CD4-positive, alpha-beta memory T cell (primary cell): Measurements from ENCODE around the gene HMG20B. TPM values are rescaled to one million over a fixed set of nuclear protein-coding genes. Genes with fewer than 3 reads are reported as not detected.

Experiments
- CTCF ChIA-PET: fragments of 350-600 bp; sonication (Branson Sonifier 250); formaldehyde crosslinking; loops from one replicate; lab custom pipeline; 2021; ENCODE audit warnings: inconsistent platforms; ENCODE audit not compliant: partially characterized antibody; lab: Charles Lee
- POLR2A ChIA-PET: fragments of 350-600 bp; sonication (Branson Sonifier 250); formaldehyde crosslinking; loops from one replicate; lab custom pipeline; 2021; ENCODE audit not compliant: partially characterized antibody; lab: Charles Lee
- DNase-seq, 5 donors: peaks; one replicate each; pipeline versions ENCODE4 v3.0.0 to v3.0.0-alpha.2; 2020 to 2022; ENCODE audit warnings: mixed read lengths in 1 of 5
- H3K27ac ChIP-seq: one replicate; pipeline ENCODE4 v1.7.0; 2013; ENCODE audit warnings: low read depth, low read length
- H3K27me3 ChIP-seq: 2 replicates; pipeline ENCODE4 v1.7.0; 2013; ENCODE audit warnings: mild to moderate bottlenecking, low read length, moderate library complexity; ENCODE audit not compliant: insufficient read depth
- H3K36me3 ChIP-seq: 2 replicates; pipeline ENCODE4 v1.7.0; 2013; ENCODE audit warnings: mild to moderate bottlenecking, low read length, moderate library complexity; ENCODE audit not compliant: insufficient read depth
- H3K4me1 ChIP-seq: 2 replicates; pipeline ENCODE4 v1.7.0; 2013; ENCODE audit warnings: mild to moderate bottlenecking, low read length, moderate library complexity; ENCODE audit not compliant: insufficient read depth
- H3K4me3 ChIP-seq, 2 donors: one replicate each; pipeline ENCODE4 v1.7.0; 2013; ENCODE audit warnings: low read length in 2 of 2, mild to moderate bottlenecking in 1 of 2
- H3K9me3 ChIP-seq, 2 donors: one replicate each; pipeline ENCODE4 v1.7.0; 2013; ENCODE audit warnings: low read length in 2 of 2, control low read depth in 1 of 2; ENCODE audit not compliant: control insufficient read depth in 1 of 2
- H3K27ac Mint-ChIP-seq, 7 donors: one replicate each; pipeline ENCODE4 v1.8.0; 2020 to 2021; ENCODE audit warnings: mixed read lengths in 7 of 7, mild to moderate bottlenecking in 6 of 7, inconsistent platforms in 3 of 7, moderate library complexity in 3 of 7
- H3K27me3 Mint-ChIP-seq, 2 donors: one replicate each; pipeline ENCODE4 v1.8.0; 2020 to 2021; ENCODE audit warnings: mixed read lengths in 2 of 2
- H3K36me3 Mint-ChIP-seq, 2 donors: one replicate each; pipeline ENCODE4 v1.8.0; 2020 to 2021; ENCODE audit warnings: mixed read lengths in 2 of 2, inconsistent platforms in 1 of 2, mild to moderate bottlenecking in 1 of 2
- H3K4me1 Mint-ChIP-seq, 4 donors: one replicate each; pipeline ENCODE4 v1.8.0; 2020 to 2021; ENCODE audit warnings: mixed read lengths in 4 of 4, mild to moderate bottlenecking in 1 of 4
- H3K4me3 Mint-ChIP-seq, 8 donors: one replicate each; pipeline ENCODE4 v1.8.0; 2020 to 2021; ENCODE audit warnings: mixed read lengths in 8 of 8, mild to moderate bottlenecking in 7 of 8, moderate library complexity in 6 of 8, inconsistent platforms in 3 of 8
- H3K9me3 Mint-ChIP-seq, 8 donors: one replicate each; pipeline ENCODE4 v1.8.0; 2020 to 2021; ENCODE audit warnings: mixed read lengths in 8 of 8, mild to moderate bottlenecking in 5 of 8, inconsistent platforms in 3 of 8, moderate library complexity in 1 of 8
- intact Hi-C: fragments of 100-400 bp; cut with micrococcal nuclease; formaldehyde crosslinking; loops from one replicate; pipeline ENCODE4 v1.15.1; 2023
- polyA plus RNA-seq, 2 donors: library from polyadenylated mRNA; unstranded; fragments of 300-500 nt; fragmentation: Illumina TruSeq; gene quantifications; one replicate each; pipeline ENCODE4 v1.2.3, GENCODE V29; 2021
- total RNA-seq, 2 experiments: library from RNA; stranded (reverse); gene quantifications; one replicate each; pipeline ENCODE4 v1.2.3, GENCODE V29; 2021

HMG20B gene
- total and polyA plus RNA-seq, 4 experiments from 2014 or later: 42.4 to 51.6 (median 45.6) TPM

DNA sequence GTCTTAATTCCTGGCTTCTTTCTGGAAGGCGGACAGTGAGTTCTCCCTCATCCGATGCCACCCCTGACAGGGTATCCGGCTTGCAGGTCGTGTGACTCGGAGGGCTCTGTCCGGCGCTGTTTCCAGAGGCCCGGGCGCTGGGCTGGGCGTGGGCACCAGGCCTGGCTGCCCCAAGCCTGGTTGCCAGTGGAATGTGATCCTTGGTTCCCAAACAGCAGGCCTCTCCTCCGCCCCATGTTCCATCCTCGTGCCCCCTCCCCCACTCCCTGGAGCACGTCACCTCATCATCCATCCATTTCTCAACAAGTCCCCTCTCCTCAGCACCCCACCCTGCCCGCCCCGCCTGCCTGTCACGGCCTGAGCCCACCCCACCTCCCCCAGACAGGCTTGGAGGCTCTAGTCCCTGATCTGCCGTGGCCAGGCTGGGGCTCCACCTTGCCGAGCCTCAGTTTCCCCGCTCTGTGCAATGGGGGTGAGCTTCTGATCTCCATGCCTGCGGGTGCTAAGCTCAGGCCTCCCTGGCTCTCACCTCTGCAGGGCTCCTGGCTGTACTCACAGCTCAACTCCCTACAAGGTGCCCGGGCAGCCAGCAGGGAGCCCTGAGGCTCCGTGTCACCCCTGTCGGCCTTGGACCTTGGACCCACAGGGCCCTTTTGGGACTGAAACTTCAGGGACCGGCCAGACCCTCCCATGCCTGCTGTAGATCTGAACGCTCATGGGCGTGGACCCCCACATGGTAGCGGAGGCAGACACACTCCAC is 31.7 kb downstream of the HMG20B start:
- H3K4me1 Mint-ChIP-seq: peaks cover 0 to 11% (median 4%) of the 10 kb centered on the region in 4 donors
- no peaks in the 10 kb centered on the region for H3K27me3 ChIP-seq
- no peak for DNase-seq
- H3K27me3 Mint-ChIP-seq: peaks cover 0 to 3% of the 10 kb centered on the region in 2 donors
- peak overlapping the region in 1 of 2 donors; percentile 25 for H3K4me3 ChIP-seq
- no peak overlapping the region for H3K27ac ChIP-seq
- H3K4me3 Mint-ChIP-seq: peak overlapping the region in 1 of 8 donors; percentile 42
- no peaks in the 10 kb centered on the region for H3K36me3 ChIP-seq
- H3K9me3 Mint-ChIP-seq: no peaks in the 10 kb centered on the region
- H3K9me3 ChIP-seq: no peaks in the 10 kb centered on the region
- no peaks in the 10 kb centered on the region for H3K36me3 Mint-ChIP-seq
- H3K27ac Mint-ChIP-seq: peak overlapping the region in 2 of 7 donors; percentile 43 to 60
- peaks cover 26% of the 10 kb centered on the region for H3K4me1 ChIP-seq
- intact Hi-C loops: no loop called here
- POLR2A ChIA-PET: interaction anchor here (0.7 to 1.4 kb wide), 3 partner anchors 13 to 60 kb away, joined by 3 to 4 read pairs (median 3); partner anchors contain the start of gene MFSD12
- CTCF ChIA-PET: interaction anchor here (0.7 to 0.8 kb wide), 2 partner anchors 13 to 16 kb away, joined by 3 read pairs; no protein-coding TSS in a partner anchor

DNA sequence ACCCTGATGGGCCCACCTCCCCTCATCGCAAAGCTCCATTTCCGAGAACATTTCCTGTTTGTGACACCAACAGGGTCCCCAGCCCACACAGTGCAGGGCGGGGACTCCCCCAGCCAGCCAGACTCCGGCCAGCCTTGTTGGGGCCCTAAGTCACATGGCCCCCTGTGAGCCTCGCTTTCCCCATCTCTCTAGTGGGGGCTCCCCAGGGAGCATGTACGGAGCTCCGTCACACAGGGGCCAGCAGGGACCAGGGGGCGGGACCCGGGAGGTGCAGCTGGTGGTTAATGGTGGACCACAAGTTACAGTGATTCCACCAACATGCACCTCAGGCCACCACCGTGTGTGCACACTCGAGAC is 32.2 kb downstream of the HMG20B start:
- Histone ChIP-seq H3K9me3 (no peaks in the 10 kb centered on the region), H3K36me3 (no peaks in the 10 kb centered on the region), H3K27me3 (no peaks in the 10 kb centered on the region), H3K27ac (no peak overlapping the region), H3K4me1 (peaks cover 26% of the 10 kb centered on the region), H3K4me3 (peak overlapping the region; percentile 10 to 25)
- Mint-ChIP-seq H3K9me3 (no peaks in the 10 kb centered on the region), H3K27me3 (peaks cover 0 to 3% of the 10 kb centered on the region in 2 donors), H3K27ac (peak overlapping the region in 1 of 7 donors; percentile 60), H3K36me3 (no peaks in the 10 kb centered on the region), H3K4me3 (no peak overlapping the region), H3K4me1 (peaks cover 0 to 15% (median 4%) of the 10 kb centered on the region in 4 donors)
- ChIA-PET POLR2A (interaction anchor here (0.8 to 1.4 kb wide), 2 partner anchors 12 to 48 kb away, joined by 3 to 4 read pairs; partner anchors contain the start of gene MFSD12), CTCF (interaction anchor here (0.7 to 0.8 kb wide), 2 partner anchors 14 to 17 kb away, joined by 3 read pairs; no protein-coding TSS in a partner anchor)
- DNase-seq: peak in 1 of 5 donors; percentile 12
- intact Hi-C loops: no loop called here

DNA sequence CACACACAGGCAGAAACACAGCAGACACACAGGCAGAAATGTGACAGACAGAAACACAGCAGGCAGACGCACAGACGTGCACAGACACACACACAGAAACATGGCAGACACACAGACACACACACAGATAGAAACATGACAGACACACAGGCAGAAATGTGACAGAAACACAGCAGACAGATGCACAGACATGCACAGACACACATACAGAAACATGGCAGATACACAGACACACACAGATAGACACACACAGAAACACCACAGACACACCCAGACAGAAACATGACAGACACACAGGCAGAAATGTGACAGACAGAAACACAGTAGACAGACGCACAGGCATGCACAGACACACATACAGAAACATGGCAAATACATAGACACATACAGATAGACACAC is 32.6 kb downstream of the HMG20B start:
- Histone ChIP-seq H3K36me3 (no peaks in the 10 kb centered on the region), H3K4me1 (peaks cover 26% of the 10 kb centered on the region), H3K27ac (no peak overlapping the region), H3K4me3 (peak overlapping the region; percentile 10 to 25), H3K9me3 (no peaks in the 10 kb centered on the region), H3K27me3 (no peaks in the 10 kb centered on the region)
- DNase-seq: no peak
- Mint-ChIP-seq H3K27me3 (peaks cover 0 to 3% of the 10 kb centered on the region in 2 donors), H3K27ac (no peak overlapping the region), H3K36me3 (peaks cover 0 to under 1% of the 10 kb centered on the region in 2 donors), H3K4me3 (no peak overlapping the region), H3K9me3 (no peaks in the 10 kb centered on the region), H3K4me1 (peaks cover 0 to 15% (median 4%) of the 10 kb centered on the region in 4 donors)
- intact Hi-C loops: no loop called here
- POLR2A ChIA-PET: interaction anchor here (0.8 to 1.4 kb wide), 2 partner anchors 12 to 48 kb away, joined by 3 to 4 read pairs; partner anchors contain the start of gene MFSD12
- CTCF ChIA-PET: interaction anchor here (0.8 kb wide), 1 partner anchor 17 kb away, joined by 3 read pairs; no protein-coding TSS in a partner anchor

- intact Hi-C loops: no loop called here
- peak overlapping the region in 1 of 2 donors; percentile 6 for H3K4me3 ChIP-seq
- H3K27ac ChIP-seq: no peak overlapping the region
Measured at GRCh38 chr19:3605770-3606169, 33.0 kb downstream of the HMG20B start.

GRCh38 chr19:3606174-3606689 is 33.5 kb downstream of the HMG20B start:
- H3K4me3 ChIP-seq: peak overlapping the region in 1 of 2 donors; percentile 6
- DNase-seq: peak in 1 of 5 donors; percentile 24
- Mint-ChIP-seq H3K27me3 (peaks cover 0 to 3% of the 10 kb centered on the region in 2 donors), H3K27ac (no peak overlapping the region), H3K4me3 (peak overlapping the region in 2 of 8 donors; percentile 36 to 45), H3K9me3 (no peaks in the 10 kb centered on the region), H3K36me3 (peaks cover 0 to 5% of the 10 kb centered on the region in 2 donors), H3K4me1 (peaks cover 0 to 15% (median 4%) of the 10 kb centered on the region in 4 donors)
- intact Hi-C loops: no loop called here
- no peak overlapping the region for H3K27ac ChIP-seq
- ChIA-PET CTCF (interaction anchor here (0.6 kb wide), 1 partner anchor 346 kb away, joined by 4 read pairs; no protein-coding TSS in a partner anchor), POLR2A (no interaction called here)
- no peaks in the 10 kb centered on the region for H3K36me3 ChIP-seq
- no peaks in the 10 kb centered on the region for H3K27me3 ChIP-seq
- peaks cover 26% of the 10 kb centered on the region for H3K4me1 ChIP-seq
- no peaks in the 10 kb centered on the region for H3K9me3 ChIP-seq

More at GRCh38 chr19:3605770-3606169, 33.0 kb downstream of the HMG20B start:
- Mint-ChIP-seq H3K27me3 (peaks cover 0 to 3% of the 10 kb centered on the region in 2 donors), H3K27ac (no peak overlapping the region), H3K4me3 (no peak overlapping the region), H3K9me3 (no peaks in the 10 kb centered on the region), H3K36me3 (peaks cover 0 to 4% of the 10 kb centered on the region in 2 donors), H3K4me1 (peaks cover 0 to 15% (median 4%) of the 10 kb centered on the region in 4 donors)
- Histone ChIP-seq H3K36me3 (no peaks in the 10 kb centered on the region), H3K9me3 (no peaks in the 10 kb centered on the region), H3K27me3 (no peaks in the 10 kb centered on the region), H3K4me1 (peaks cover 26% of the 10 kb centered on the region)
- DNase-seq: no peak
- CTCF ChIA-PET: no interaction called here
- POLR2A ChIA-PET: no interaction called here

- DNase-seq: peak in 1 of 5 donors; percentile 24
- Histone ChIP-seq H3K9me3 (no peaks in the 10 kb centered on the region), H3K27me3 (no peaks in the 10 kb centered on the region), H3K27ac (no peak within 1 kb of the TSS), H3K36me3 (no peaks in the 10 kb centered on the region), H3K4me1 (peaks cover 26% of the 10 kb centered on the region), H3K4me3 (peak within 1 kb of the TSS in 1 of 2 donors; percentile 6)
- Mint-ChIP-seq H3K27ac (peak within 1 kb of the TSS in 1 of 7 donors; percentile 70), H3K4me1 (peaks cover 0 to 15% (median 4%) of the 10 kb centered on the region in 4 donors), H3K36me3 (peaks cover under 1 to 6% of the 10 kb centered on the region in 2 donors), H3K27me3 (peaks cover 0 to 3% of the 10 kb centered on the region in 2 donors), H3K4me3 (peak within 1 kb of the TSS in 5 of 8 donors; percentile 29 to 71 (median 36)), H3K9me3 (no peaks in the 10 kb centered on the region)
- ChIA-PET CTCF (interaction anchor here (0.6 kb wide), 1 partner anchor 346 kb away, joined by 4 read pairs; no protein-coding TSS in a partner anchor), POLR2A (no interaction called here)
- intact Hi-C loops: no loop called here
Measured at GRCh38 chr19:3606690-3607289, 34.0 kb downstream of the HMG20B start, which contains the start of gene TBXA2R. TSS of gene TBXA2R (minus strand) at chr19:3606875. CDS start at chr19:3600634, 6,241 bp downstream.
